NB4 (cell line): ENCODE data around the gene BRD1.

Source experiments
- CTCF ChIP-seq: IDR thresholded peaks from one replicate; pipeline ENCODE4 v1.5.1; 2012; ENCODE audit warnings: low read depth, low read length
- POLR2A ChIP-seq: IDR thresholded peaks from 2 replicates; pipeline ENCODE4 v1.6.1; 2011; ENCODE audit warnings: mild to moderate bottlenecking; ENCODE audit not compliant: insufficient read length; ENCODE audit errors: extremely low read depth

- TF ChIP-seq CTCF (no peak), POLR2A (no peak)
Observed at GRCh38 chr22:49866646-49867045, 39.0 kb upstream of the BRD1 start.
